EL (cell line): ENCODE results near the gene ERMAP.
"Not testable (repeated sequence)": the region's sequence is repeated elsewhere in the genome, so short reads cannot be mapped to it uniquely, and the experiment has no call there.

Experiments
- DNase-seq: peaks from one replicate; pipeline ENCODE4 v3.0.0-alpha.2; 2016

The ERMAP gene

GRCh38 chr1:42846257-42847110, 29.6 kb downstream of the ERMAP start, which contains the start of gene ZNF691:
ZNF691 (plus strand) TSS chr1:42846613; CDS start chr1:42849659, 3,046 bp downstream.
- DNase-seq = peak; percentile 98

DNA sequence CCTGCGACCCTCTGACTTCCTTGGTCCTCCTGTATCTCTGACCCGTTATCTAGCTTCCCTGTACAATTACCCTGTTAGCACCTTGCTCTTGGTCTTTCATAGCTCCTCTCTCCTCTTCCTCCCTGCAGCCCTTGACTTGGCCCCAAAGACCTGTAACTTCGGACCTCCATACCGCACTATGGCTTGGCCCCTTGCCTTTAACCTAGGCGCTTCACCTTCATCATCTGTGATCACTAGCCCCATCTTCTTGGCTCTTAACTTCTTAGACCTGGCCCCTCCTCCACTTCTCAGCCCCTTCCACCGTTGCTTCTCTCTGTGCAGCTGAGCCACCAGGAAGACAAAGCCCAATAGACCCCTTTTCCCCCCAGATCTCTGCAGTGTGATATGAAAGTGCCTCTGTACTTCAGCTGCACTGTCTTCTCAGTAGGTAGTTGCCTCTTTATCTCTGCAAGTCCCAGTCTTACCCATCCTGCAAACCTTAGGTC, 30.2 kb downstream of the ERMAP start:
- peak; percentile 3 for DNase-seq

DNA sequence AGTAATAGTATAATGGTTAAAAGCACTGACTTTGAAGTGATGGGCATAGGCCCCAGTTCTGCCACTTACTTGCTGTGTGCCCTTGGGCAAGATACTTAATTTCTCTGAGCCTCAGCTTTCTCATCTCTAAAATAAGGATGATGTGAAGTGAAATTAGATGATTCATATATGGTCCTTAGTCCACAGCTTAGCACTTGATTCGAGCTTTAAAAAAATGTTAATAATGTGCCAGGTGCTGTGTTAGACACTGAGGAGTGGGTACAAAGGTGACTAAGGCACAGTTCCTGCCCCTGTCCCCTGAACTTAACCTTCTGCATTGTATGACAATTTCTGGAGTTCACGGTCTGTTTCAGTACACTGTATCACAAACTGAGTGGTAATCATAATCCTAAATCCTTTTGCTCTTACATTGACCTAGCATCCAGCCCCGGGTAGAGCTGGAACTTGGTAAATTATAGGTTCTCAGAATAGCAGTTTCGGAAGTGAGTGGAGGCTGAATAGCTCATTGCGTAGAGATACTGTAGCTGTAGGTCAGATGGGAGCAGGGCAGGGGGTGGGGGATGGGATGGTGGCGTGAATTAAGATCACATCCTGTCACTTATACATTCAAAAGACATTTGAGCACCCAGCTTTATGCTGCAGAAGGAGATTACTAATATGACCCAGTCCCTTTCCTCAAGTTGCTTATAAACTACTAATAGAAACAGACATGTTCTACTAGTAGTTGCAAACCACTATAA, 31.0 kb downstream of the ERMAP start:
- no peak for DNase-seq

GRCh38 chr1:42848823-42849537, 32.1 kb downstream of the ERMAP start:
- peak; percentile 16 for DNase-seq

GRCh38 chr1:42849944-42850343, 33.0 kb downstream of the ERMAP start:
- DNase-seq = no peak

DNA sequence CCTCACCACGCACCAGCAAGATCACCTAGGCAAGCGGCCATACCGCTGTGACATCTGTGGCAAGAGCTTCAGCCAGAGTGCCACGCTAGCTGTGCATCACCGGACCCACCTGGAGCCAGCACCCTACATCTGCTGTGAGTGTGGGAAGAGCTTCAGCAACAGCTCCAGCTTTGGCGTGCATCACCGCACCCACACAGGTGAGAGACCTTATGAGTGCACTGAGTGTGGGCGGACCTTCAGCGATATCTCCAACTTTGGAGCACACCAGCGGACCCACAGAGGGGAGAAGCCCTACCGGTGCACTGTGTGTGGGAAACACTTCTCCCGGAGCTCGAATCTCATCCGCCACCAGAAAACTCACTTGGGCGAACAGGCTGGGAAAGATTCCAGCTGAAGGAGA, 34.5 kb downstream of the ERMAP start:
- DNase-seq = no peak

DNA sequence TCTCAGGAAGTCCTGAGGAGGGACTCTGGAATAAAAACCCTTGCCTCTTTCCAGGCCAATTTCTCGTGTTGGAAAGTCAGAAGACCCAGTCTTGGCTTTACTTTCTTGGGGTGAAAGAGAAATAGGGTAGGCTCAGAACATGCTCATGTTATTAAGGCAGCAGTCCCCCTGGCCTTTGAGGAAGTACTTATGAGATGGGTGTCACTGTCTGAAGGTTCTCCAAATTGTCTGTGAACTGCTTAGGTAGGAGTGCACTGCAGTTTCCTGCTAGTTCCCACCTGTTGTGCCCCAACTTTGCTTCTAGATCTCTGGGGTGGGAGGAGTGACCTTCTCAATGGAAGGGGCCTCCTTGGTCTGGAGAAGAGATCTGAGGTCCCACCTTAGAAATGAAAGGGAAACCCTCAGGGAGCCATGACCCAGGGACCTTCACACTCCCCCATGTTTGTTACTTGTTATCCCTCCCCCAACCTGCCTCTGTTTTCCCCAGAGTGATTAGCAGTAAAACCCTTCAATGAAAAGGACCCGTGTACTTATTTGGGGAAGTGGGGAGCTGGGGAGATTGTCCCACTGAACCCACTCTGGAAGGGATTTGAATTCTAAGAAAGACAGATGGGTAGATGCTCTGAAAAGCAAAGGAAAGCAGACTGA, 35.2 kb downstream of the ERMAP start:
- no peak for DNase-seq

- DNase-seq = peak; percentile 14
Measured at GRCh38 chr1:42852608-42852980, 35.7 kb downstream of the ERMAP start.

DNA sequence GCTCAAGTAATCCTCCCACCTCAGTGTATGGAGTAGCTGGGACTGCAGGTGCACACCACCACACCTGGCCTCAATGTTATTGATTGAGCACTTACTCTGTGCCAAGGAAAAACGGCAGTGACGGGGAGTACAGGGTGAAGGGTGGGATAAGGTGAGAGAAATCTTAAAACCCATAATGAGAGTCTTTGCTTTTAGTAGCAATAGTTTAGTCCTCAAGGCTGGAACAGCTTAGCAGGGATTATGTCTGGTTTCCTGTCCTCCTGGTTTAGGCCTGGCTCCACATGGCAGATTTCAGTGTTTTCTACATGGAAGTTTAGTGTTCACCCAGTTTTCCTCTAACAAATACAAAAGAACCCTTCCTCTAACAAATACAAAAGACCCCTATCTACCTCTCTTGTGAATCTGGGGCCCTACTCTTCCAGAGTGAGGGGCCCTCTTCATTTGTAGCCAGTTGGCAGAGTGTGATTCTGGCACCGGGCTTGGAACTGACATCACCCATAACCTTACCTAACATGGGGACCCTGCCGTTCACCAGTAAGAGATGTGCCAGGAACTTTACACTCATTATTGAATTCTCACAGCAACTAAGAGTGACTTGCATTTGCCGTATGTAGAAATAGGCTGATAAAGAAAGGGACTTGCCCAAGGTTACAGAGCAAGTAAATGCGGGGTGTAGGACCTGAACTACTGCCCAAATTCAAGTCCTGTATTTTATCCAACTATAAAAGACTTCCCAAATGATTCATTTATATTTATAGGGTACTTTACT, 36.4 kb downstream of the ERMAP start:
- no peak for DNase-seq

DNA sequence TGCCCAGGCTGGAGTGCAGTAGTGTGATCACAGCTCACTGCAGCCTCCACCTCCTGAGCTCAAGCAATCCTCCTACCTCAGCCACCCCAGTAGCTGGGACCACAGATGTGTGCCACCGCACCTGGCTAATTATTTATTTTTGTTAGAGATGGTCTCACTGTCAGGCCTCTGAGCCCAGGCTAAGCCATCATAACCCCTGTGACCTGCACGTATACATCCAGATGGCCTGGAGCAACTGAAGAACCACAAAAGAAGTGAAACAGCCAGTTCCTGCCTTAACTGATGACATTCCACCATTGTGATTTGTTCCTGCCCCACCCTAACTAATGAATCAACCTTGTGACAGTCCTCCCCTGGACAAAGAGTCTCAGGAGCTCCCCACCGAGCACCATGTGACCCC, 39.6 kb downstream of the ERMAP start:
- DNase-seq = not testable (repeated sequence)

- not testable (repeated sequence) for DNase-seq
Measured at GRCh38 chr1:42859366-42859765, 42.4 kb downstream of the ERMAP start.

DNA sequence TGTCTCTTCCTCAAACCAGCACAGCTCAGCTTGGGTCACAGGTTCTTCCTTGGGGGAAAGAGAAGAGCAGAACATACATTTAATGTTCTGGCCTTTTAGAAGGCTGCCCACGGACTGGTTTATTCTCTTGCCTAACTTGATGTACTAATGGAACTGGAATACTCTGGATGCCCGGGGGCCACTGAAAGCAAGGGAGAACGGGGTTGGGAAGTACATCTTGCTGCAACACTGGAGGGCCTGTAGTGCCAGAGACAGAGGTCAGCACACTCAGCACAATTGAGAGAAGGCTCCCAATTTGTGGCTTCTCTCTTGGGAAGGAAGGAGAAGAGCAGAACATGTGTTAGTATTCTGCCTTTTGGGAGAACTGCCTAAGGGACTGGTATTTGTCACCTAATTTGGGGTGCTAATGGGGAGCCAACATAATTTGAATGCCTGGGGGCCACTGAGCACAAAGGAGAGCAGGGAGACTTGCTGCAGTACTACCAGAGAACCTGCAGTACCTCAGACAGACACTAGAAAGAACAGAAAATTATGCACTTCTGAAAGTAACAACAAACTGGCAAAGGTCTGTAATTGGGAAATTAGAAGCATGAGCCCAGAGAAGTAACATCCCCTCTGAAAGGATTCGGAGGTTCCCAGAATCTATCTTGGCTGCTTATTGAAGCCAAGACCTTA, 43.6 kb downstream of the ERMAP start:
- DNase-seq = no peak

DNA sequence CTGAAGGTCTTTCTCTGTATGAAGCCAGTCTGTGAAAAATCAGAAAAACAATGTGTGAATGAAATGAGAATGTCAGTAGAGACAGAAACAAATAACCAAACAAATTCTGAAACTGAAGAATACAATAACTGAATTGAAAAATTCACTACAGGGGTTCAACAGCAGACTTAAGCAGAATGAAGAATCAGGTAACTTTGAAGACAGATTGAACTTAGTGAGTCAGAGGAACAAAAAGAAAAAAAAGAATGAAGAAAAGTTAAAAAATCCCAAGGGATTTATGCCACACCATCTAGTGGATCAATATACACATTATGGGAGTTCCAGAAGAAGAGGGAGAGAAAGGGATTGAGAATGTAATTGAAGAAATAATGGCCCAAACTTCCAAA, 44.1 kb downstream of the ERMAP start:
- DNase-seq = no peak

- DNase-seq = no peak
Measured at GRCh38 chr1:42866549-42866948, 49.6 kb downstream of the ERMAP start.

DNA sequence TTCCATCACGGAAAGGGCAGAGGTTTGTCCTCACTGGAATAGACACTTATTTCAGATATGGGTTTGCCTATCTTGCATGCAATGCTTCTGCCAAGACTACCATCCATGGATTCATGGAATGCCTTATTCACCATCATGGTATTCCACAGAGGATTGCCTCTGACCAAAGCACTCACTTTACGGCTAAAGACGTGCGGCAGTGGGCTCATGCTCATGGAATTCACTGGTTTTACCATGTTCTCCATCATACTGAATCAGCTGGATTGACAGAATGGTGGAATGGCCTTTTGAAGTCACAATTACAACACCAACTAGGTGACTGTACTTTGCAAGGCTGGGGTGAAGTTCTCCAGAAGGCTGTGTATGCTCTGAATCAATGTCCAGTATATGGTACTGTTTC, 51.5 kb downstream of the ERMAP start:
- peak; percentile 75 for DNase-seq

DNA sequence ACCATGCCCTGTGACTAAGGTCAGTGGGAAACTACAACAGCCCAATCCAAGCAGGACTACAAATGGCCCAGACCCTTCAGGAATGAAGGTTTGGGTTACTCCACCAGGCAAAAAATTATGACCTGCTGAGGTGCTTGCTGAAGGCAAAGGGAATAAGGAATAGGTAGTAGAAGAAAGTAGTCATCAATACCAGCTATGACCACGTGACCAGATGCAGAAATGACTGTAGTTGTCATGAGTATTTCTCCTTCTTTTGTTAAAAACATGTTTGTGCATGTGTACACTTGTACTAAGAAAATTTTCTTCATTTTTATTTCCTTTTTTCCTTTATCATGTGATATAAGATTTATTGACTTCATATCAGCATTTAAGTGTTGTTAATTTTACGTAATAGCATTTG, 52.3 kb downstream of the ERMAP start:
- DNase-seq = not testable (repeated sequence)

DNA sequence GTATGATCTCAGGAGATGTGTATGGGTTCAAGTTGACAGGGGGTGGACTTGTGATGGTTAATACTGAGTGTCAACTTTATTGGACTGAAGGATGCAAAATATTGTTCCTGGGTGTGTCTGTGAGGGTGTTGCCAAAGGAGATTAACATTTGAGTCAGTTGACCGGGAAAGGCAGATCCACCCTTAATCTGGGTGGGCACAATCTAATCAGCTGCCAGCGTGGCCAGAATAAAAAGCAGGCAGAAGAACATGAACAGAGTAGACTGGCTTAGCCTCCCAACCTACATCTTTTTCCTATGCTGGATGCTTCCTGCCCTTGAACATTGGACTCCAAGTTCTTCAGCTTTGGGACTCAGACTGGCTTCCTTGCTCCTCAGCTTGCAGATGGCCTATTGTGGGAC, 52.8 kb downstream of the ERMAP start:
- not testable (repeated sequence) for DNase-seq

DNA sequence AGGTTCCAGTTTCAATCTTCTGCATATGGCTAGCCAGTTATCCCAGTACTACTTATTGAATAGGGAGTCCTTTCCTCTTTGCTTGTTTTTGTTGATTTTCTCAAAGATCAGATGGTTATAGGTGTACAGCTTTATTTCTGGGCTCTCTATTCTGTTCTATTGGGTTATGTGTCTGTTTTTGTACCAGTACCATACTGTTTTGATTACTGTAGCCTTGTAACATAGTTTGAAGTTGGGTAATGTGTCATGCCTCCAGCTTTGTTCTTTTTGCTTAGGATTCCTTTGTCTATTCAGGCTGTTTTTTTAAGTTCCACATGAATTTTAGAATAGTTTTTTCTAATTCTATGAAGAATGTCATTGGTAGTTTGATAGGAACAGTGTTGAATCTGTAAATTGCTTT, 56.2 kb downstream of the ERMAP start:
- not testable (repeated sequence) for DNase-seq

- DNase-seq = no peak
Measured at GRCh38 chr1:42873670-42874069, 56.7 kb downstream of the ERMAP start.

- no peak for DNase-seq
Measured at GRCh38 chr1:42876009-42876408, 59.1 kb downstream of the ERMAP start.

DNA sequence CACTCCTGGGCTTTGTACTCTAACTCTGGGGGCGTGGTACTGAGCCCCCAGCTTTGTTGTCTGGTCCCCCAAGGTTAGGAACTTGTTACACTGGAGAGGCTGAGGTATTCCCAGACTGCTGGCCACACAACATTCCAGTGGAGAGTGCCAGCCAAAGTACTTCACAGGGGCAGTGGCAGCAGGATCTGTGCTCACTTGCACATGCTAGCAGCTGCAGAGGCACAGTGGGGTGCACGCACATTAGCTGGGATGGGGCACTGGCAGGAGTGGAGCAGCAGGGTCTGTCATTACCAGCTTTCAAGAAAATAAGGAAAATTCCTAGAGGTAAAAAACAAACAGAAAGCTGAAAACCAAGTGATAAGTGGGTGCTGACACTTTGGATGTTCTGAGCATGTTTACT, 60.5 kb downstream of the ERMAP start:
- no peak for DNase-seq
